Colonic mucosa (tissue), 4 donors: ENCODE measurements around the gene R3HDM2. TPM values are rescaled to one million over a fixed set of nuclear protein-coding genes. Genes with fewer than 3 reads are reported as not detected.

Experiments
- DNase-seq: peaks from one replicate; pipeline ENCODE4 v3.0.0-alpha.2; 2020
- H3K27ac ChIP-seq: fragments of 200-600 bp; one replicate; pipeline ENCODE4 v1.8.0; 2021
- H3K27me3 ChIP-seq: fragments of 200-600 bp; one replicate; pipeline ENCODE4 v1.8.0; 2021
- H3K36me3 ChIP-seq: fragments of 200-600 bp; one replicate; pipeline ENCODE4 v1.8.0; 2021
- H3K4me1 ChIP-seq: fragments of 200-600 bp; one replicate; pipeline ENCODE4 v1.8.0; 2021; ENCODE audit warnings: mild to moderate bottlenecking
- H3K4me3 ChIP-seq: fragments of 200-600 bp; one replicate; pipeline ENCODE4 v1.8.0; 2021
- H3K9ac ChIP-seq, 2 donors: one replicate each; pipeline ENCODE4 v1.7.0; 2013; ENCODE audit warnings: control low read depth in 2 of 2, low read depth in 2 of 2, low read length in 2 of 2
- H3K9me3 ChIP-seq: fragments of 200-600 bp; one replicate; pipeline ENCODE4 v1.8.0; 2021
- intact Hi-C: fragments of 100-400 bp; cut with DNase I; formaldehyde crosslinking; loops from one replicate; pipeline ENCODE4 v1.14.1; 2022
- total RNA-seq, 2 donors: library from RNA; stranded (reverse); fragmentation: NEBNext Ultra II Directional in 1 of 2; extraction: Animal tissue kit (Norgen Biotek cat#: 25700) in 1 of 2; gene quantifications; one replicate each; pipeline ENCODE4 v1.2.1, GENCODE V29; 2021
- TF ChIP-seq, protein P1 (sequence below): fragments of 200-600 bp; IDR thresholded peaks from one replicate; pipeline ENCODE4 v1.8.0; 2022; ENCODE audit warnings: antibody characterized with exemption, mild to moderate bottlenecking
- donor health status: healthy.
- donor health status: DM: no; HTN: no; CAD: no.
- donor health status: DM: no; HTN: no; CAD: no.

R3HDM2 gene
- total RNA-seq, 2 donors from 2014 or later: 41.0 to 60.4 TPM

DNA sequence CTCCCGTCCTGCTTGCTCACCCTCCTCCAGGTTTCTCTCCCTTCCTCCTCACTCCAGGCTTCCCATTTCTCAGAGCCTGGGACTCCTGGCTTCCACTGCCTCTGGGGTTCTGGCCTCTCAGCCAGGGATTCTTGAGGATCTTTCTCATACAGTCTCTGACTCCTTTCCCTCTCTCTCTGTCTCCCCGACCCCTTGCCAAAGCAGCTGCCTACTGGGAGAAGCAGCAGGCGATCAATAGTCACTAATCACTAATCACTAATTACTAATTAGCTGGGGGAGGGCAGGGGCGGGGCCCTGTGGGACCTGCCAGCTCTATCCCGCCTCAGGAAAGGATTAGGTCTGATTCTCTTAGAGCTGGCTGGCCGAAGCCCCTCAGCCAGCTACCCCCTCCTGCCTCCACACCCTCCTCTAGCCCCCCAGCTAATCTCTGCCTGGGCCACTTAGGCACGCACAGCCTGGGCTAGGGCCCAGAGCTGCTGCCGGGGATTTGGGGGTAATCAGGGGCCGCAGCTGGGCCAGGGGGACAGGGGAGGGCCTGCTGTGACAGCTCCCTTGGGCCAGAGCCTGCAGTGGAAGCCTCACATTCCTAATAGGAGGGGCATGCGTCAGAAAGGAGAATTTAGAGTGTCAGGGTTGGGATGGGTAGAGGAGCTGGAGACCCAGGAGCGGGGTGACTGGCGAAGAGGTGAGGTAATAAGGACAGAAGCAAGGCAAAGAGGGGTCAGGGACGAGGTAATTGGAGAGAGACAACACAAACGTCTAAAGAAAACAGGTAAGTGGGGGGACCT, 211.4 kb downstream of the R3HDM2 start:
- intact Hi-C loops: no loop called here
- no peak overlapping the region for H3K9ac ChIP-seq
- no peaks in the 10 kb centered on the region for H3K36me3 ChIP-seq
- no peaks in the 10 kb centered on the region for H3K9me3 ChIP-seq
- no peak overlapping the region for H3K27ac ChIP-seq
- H3K4me1 ChIP-seq: peaks cover 10% of the 10 kb centered on the region
- DNase-seq: no peak
- H3K27me3 ChIP-seq: peaks cover 94% of the 10 kb centered on the region
- TF ChIP-seq, protein P1, sequence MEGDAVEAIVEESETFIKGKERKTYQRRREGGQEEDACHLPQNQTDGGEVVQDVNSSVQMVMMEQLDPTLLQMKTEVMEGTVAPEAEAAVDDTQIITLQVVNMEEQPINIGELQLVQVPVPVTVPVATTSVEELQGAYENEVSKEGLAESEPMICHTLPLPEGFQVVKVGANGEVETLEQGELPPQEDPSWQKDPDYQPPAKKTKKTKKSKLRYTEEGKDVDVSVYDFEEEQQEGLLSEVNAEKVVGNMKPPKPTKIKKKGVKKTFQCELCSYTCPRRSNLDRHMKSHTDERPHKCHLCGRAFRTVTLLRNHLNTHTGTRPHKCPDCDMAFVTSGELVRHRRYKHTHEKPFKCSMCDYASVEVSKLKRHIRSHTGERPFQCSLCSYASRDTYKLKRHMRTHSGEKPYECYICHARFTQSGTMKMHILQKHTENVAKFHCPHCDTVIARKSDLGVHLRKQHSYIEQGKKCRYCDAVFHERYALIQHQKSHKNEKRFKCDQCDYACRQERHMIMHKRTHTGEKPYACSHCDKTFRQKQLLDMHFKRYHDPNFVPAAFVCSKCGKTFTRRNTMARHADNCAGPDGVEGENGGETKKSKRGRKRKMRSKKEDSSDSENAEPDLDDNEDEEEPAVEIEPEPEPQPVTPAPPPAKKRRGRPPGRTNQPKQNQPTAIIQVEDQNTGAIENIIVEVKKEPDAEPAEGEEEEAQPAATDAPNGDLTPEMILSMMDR: no peak
- no peak overlapping the region for H3K4me3 ChIP-seq

DNA sequence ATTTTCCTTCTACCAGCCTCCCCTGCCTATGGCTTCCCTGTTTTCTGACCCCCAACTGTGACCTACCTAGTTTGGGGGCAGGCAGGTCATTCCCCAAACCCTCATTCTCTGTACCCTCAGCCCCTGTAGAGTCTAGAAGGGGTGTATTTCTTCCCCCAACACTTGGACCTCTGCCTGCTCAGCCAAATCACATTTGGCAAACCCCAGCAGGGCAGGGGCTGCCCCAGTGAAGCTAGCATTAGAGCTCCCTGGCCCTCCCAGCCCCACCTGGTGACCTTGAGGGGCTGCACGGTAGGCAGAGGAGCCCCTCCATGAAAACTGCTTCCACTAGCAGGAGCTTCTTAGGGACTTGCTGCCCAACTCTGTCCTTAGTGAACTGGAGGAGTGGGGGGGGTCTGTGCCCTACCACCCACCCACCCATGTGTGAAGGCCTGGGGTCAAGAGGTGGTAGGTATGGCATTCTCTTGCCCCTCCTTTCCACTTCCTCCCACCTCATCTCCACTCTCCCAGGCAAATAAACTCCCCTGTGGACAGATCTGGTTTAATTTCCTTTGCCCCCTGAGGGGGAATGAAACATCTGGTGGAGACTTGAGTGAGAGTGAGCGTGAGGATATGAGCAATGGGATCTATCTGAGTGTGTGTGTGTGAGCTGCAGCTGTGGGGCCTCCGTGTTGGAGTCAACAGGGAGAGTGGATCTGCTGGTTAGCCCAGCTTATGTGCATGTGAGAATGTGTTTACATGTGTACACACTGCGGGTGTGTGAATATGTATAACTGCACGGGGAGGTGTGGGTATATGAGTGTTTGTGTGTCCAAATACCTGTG, 212.6 kb downstream of the R3HDM2 start:
- DNase-seq: no peak
- Histone ChIP-seq H3K27ac (no peak overlapping the region), H3K4me1 (peaks cover 15% of the 10 kb centered on the region), H3K4me3 (no peak overlapping the region), H3K9ac (no peak overlapping the region), H3K9me3 (no peaks in the 10 kb centered on the region), H3K36me3 (no peaks in the 10 kb centered on the region), H3K27me3 (peaks cover 84% of the 10 kb centered on the region)
- intact Hi-C loops: no loop called here
- TF ChIP-seq, protein P1: no peak

DNA sequence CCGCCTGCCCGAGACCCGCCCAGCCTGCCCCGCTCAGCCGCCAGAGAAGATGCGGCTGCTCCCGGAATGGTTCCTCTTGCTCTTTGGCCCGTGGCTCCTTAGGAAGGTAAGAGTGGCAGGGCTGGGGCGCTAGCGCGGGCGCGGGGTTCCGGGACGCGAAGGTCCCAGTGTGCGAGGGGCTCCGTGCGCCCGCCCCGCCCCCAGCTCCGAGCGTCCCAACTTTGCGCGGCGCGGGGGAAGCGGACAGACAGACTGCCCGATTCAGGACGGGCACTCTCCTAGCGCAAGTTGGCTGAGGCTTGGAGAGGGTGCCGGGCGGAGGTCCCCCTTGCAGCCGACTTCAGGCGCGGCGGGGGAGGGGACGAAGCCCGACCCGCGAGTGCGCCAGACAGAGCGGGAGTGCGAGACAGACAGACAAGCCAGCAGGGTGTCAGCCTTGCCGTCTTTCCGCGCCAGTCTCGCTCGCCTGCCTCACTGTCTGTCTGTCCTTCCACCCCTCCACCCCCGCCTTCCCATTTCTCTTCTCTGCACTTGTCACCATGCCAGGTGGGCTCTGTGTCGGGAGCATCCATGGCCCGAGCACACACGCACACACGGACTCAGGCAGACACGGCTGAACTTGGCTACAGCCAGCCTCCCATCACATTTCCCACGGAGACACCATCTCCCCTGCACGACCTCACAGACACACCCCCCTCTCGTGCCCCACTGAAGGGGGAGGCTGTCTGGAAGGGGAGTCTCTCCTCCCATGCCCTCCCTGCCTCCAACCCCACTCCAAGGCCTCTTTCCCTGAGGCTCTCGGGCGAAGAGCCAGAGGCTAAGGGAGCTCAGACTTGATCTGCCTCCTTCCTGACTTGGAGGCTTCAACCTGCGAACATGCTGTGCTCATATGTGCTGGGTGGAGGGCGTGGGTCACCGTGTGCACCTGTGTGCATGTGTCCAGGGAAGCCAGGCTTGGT, 213.6 kb downstream of the R3HDM2 start:
- Histone ChIP-seq H3K27ac (no peak overlapping the region), H3K9me3 (no peaks in the 10 kb centered on the region), H3K4me3 (peak overlapping the region; percentile 31), H3K36me3 (no peaks in the 10 kb centered on the region), H3K9ac (peak overlapping the region in 1 of 2 donors; percentile 43), H3K27me3 (peaks cover 76% of the 10 kb centered on the region), H3K4me1 (peaks cover 15% of the 10 kb centered on the region)
- TF ChIP-seq, protein P1: no peak
- DNase-seq: no peak
- intact Hi-C loops: no loop called here

DNA sequence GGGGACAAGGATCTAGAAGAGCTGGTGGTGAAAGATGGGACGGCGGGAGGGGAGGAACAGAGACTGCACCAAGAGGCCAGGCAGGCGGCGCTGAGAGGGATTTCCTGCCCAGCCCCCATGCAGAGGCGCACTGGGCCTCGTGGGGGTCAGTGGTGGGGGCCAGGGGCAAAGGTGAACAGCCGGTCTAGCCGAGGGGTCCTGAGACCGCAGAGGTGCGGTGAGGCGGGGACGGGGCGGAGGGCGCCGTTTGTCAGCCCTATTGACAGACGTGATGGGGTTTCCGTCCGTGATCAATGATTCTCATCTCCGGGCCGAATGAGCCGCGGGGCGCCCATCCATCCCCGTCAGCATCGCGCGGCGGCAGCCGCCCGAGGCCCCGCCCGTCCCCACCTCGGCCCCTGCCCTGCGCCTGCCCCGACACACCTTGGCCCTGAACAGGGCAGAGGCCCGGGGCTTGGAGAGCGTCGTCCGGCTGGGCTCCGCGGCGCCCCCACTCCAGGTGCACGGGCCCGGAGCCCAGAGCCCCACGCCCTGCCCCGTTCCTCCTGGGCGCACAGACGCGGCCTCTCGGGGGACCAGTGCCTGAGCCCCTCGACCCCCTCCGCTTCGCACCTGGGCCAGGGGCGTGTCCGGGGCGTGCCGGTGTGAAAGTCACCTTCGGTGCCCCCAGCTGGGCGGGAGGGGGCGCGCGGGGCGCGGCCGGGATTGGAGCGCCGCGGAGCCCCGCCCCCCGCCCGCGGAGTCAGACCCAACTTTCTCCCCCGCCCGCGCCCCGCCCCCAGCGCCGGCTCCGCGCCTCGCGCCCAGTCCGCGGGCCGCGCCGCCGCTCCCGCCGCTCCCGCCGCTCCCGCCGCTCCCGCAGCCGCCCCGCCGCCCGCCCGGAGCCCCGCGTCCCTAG, 214.6 kb downstream of the R3HDM2 start, which contains the start of gene NXPH4:
Gene NXPH4, plus strand, starts transcription at position 781 of the 898 bp plus-strand sequence. CDS start 176 bp downstream, outside the sequence.
- peak; percentile 47 for DNase-seq
- no peak within 1 kb of the TSS for H3K27ac ChIP-seq
- peaks cover 67% of the 10 kb centered on the region for H3K27me3 ChIP-seq
- H3K9ac ChIP-seq: peak within 1 kb of the TSS in 1 of 2 donors; percentile 43
- peak within 1 kb of the TSS; percentile 31 for H3K4me3 ChIP-seq
- H3K9me3 ChIP-seq: no peaks in the 10 kb centered on the region
- peaks cover 15% of the 10 kb centered on the region for H3K4me1 ChIP-seq
- intact Hi-C loops: no loop called here
- H3K36me3 ChIP-seq: no peaks in the 10 kb centered on the region
- TF ChIP-seq, protein P1: no peak
